ENCODE results near the gene RPS29. TPM values are rescaled to one million over a fixed set of nuclear protein-coding genes. Genes with fewer than 3 reads are reported as not detected.

Gene RPS29
- total and polyA plus RNA-seq, 9 of the 15 experiments (the other 6 are each of a cell fraction or from before 2014, with no cell fraction given), result 1,545 to 5,012 (median 2,448) TPM

GRCh38 chr14:49620182-49621113 lies 34.3 kb upstream of the RPS29 start, which contains the start of the genes MGAT2 and RPL36AL (continued):
- TF ChIP-seq ZC3H4 (CRISPR knock-in tag; IDR thresholded peaks at IDR 0.05; ENCODE audit: borderline replicate concordance) (no peak), XRCC3 (IDR thresholded peaks at IDR 0.05) (no peak), ZFPM2 (CRISPR knock-in tag; IDR thresholded peaks at IDR 0.05) (no peak), TARDBP (IDR thresholded peaks at IDR 0.05) (no peak), HNRNPLL (IDR thresholded peaks at IDR 0.05; ENCODE audit: low read depth, low read length, poor library complexity, severe bottlenecking) (peak; percentile 88), THRA (IDR thresholded peaks at IDR 0.05) (no peak), SIN3A (IDR thresholded peaks at IDR 0.05; ENCODE audit: borderline replicate concordance in 2 of 2, control insufficient read depth in 1 of 2, low read depth in 2 of 2, low read length in 2 of 2) (peak; percentile 59 to 62; a peak in 2 of 4 replicates), ATF1 (CRISPR knock-in tag; IDR thresholded peaks at IDR 0.05) (0 out of 2 replicates have a peak, but pooled peaks have one; percentile 24), ATF1 (tag; IDR thresholded peaks at IDR 0.05) (peak; percentile 82), ZNF766 (CRISPR knock-in tag; conservative IDR thresholded peaks at IDR 0.05) (peak; percentile 37; the same call in 1 of the 2 replicates), U2AF2 (optimal IDR thresholded peaks at IDR 0.05; ENCODE audit: low read depth, low read length) (no peak), USF2 (CRISPR knock-in tag; IDR thresholded peaks at IDR 0.05) (peak; percentile 73), NFYB (IDR thresholded peaks at IDR 0.05; ENCODE audit: extremely low read depth, insufficient read length) (peak; percentile 84), KLF6 (CRISPR knock-in tag; IDR thresholded peaks at IDR 0.05; ENCODE audit: borderline replicate concordance) (peak; percentile 82), ZNF384 (IDR thresholded peaks at IDR 0.05; ENCODE audit: low read depth, low read length) (peak; percentile 33; the same call in 1 of the 2 replicates), CTCF (IDR thresholded peaks at IDR 0.05 in 2 of 3, conservative IDR thresholded peaks at IDR 0.05 in 1 of 3; ENCODE audit: insufficient read depth in 2 of 3, low read depth in 1 of 3, low read length in 3 of 3) (peak; percentile 5 to 35 (median 24); a peak in 2 of 6 replicates), CCNT2 (IDR thresholded peaks at IDR 0.05; ENCODE audit: borderline replicate concordance, extremely low read depth, insufficient read length, low read depth, low read length) (peak; percentile 47), ZNF695 (CRISPR knock-in tag; IDR thresholded peaks at IDR 0.05) (no peak), CREB3L1 (IDR thresholded peaks at IDR 0.05; ENCODE audit: borderline replicate concordance, low read depth) (peak; percentile 75; the same call in 1 of the 2 replicates), SNIP1 (IDR thresholded peaks at IDR 0.05; ENCODE audit: low read depth) (no peak), SP2 (IDR thresholded peaks at IDR 0.05; ENCODE audit: extremely low read depth, low read depth, low read length, poor library complexity, severe bottlenecking) (peak; percentile 73)
